CD4-positive, alpha-beta T cell treated with Interleukin-15 for 1 hour (primary cell): ENCODE measurements around the gene ASXL1.
A peak's percentile ranks its signal among the peaks of the same experiment; 100 is the strongest.
"Not testable (repeated sequence)": the region's sequence is repeated elsewhere in the genome, so short reads cannot be mapped to it uniquely, and the experiment has no call there.

Source experiments
- DNase-seq: peaks from one replicate; pipeline ENCODE4 v3.0.0-alpha.2; 2020

ASXL1 gene

GRCh38 chr20:32337937-32338661 lies 20.0 kb upstream of the ASXL1 start:
- DNase-seq = no peak

DNA sequence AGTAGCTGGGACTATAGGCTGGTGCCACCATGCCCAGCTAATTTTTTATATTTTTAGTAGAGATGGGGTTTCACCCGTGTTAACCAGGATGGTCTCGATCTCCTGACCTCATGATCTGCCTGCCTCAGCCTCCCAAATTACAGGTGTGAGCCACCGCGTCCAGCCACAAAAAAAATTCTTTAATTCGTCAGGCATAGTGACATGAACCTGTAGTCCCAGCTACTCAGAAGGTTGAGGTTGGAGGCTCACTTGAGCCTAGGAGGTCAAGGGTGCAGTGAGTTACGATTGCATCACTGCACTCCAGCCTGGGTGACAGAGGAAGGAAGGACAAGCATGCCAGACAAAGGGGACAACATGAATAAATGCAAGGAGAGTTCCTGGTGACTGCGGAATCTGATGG lies 19.5 kb upstream of the ASXL1 start:
- no peak for DNase-seq

- DNase-seq = no peak
Observed at GRCh38 chr20:32339116-32339515, 19.0 kb upstream of the ASXL1 start.

DNA sequence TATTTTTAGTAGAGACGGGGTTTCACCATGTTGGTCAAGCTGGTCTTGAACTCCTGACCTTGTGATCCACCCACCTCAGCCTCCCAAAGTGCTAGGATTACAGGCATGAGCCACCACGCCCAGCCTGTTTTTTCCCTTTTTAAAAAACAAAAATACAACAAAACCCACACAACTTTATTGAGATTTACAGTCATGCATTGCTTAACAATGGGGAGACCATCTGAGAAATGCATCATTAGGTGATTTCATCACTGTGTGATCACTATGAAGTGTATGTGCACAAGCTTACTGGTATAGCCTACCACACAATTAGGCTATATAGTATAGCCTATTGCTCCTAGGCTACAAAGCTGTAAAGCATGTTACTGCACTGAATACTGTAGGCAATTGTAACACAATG lies 17.1 kb upstream of the ASXL1 start:
- DNase-seq = not testable (repeated sequence)

DNA sequence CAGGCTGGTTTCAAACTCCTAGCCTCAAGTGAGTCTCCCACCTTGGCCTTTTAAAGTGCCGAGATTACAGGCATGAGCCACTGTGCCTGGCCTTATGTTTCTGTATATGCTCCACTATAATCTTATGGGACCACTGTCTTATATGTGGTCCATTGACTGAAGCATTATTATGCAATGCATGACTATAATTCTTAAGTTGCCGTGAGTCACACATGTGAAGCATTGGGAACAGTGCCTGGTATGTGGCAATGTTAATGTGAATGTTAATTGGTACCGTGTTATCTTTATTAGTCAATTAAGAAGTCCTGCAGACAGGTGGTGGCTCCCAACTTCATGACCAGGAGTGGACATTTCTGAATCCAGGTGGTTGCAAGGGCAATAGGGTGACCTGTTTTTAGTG lies 14.7 kb upstream of the ASXL1 start:
- no peak for DNase-seq

DNA sequence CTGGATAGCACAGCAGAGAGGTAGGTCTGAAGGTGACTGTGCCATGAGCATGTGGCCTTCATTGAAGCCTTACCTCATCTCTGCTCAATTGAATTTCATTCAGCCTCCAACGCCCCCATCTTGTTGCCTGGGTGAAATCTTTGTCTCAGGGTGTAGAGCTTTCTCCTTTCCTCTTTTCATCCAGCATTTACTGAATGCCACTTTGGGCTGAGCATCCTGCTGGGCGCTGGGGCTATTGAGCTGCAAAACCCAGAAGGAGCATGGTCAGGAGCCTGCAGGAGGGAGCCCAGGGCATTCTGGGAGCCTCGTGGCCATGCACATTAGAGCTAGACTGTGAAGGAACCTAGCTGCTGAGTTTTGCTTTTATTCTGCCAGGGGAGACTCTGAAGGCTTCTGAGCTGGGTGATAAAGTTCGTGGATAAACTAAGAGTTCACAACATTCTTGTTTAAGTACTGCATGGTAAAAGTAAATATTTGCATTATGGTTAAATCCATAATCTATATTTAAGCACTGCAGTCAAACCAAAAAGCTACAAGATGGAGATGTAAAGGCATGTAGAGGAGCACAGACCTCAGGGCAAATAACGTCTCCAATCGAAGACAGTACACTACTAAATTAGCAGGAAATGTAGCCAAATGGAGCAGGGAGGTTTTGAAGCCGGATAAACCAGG lies 13.2 kb upstream of the ASXL1 start:
- DNase-seq = no peak

- no peak for DNase-seq
Observed at GRCh38 chr20:32348207-32348606, 9.9 kb upstream of the ASXL1 start.

DNA sequence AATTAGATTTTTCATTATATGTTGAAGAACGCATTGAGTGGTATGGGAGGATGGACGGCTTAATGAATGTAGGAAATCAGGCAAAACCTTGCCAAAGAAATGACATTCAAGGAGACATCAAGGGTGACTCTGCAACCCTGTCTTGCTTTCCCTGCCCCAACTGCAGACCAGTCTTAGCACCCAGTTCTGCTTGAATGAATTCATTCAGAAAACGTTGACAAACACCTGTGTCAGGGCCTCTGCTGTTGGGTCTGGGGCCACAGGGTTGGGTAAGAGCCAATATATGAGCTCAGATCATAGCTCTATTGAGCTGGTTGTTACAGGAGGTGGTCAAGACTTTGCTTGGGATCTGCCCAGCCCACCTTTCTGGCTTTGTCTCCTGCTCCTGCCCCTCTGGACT lies 7.7 kb upstream of the ASXL1 start:
- no peak for DNase-seq

DNA sequence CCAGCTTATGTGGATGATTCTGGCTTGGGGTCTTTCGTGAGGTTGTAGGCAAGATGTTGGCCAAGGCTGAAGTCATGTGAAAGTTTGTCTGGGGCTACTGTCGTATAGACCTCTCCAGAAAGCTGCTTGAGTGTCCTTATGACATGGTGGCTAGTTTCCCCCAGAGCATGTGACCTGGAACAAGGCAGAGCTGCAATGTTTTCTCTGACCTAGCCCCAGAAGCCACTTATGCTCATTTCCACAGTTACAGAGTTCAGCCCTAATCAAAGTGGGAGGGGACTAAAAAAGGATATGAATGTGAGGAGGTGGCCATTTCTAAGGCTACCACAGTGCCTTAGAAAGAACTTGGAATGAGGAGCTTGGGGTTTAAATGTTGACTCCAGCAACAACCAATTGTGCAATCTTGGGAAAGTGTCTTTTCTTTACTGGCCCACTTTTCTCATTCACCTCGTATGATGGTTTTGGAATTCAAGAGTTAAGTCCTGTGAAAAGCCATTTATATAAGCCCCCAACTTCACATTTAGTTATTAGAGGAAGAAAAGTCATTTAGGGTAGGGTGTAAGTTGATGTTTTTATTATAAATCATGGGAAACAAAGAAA lies 5.9 kb upstream of the ASXL1 start:
- no peak for DNase-seq

DNA sequence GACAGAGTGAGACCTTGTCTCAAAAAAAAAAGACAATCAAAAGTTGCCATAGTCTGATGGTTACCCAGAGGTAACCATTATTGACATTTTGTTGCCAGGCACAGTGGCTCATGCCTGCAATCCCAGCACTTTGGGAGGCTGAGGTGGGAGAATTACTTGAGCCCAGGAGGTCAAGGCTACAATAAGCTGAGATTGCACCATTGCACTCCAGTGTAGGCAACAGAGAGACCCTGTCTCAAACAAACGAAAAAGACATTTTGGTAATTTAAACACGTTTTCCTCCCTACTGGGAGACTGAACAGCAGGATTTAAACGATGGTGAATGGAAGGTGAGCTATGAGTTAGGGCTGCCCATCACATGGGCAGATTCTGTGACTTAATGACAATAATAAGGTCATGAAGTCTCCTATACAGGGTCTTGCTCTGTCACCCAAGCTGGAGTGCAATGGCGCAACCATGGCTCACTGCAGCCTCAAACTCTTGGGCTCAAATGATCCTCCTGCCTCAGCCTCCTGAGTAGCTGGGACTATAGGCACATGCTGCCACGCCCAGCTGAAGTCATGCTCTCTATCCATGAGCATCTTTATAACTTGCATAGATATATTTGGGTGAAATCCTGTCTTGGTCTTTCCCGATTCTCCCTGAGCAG lies 4.2 kb upstream of the ASXL1 start:
- no peak for DNase-seq

- DNase-seq = no peak
Observed at GRCh38 chr20:32354592-32355416, 3.3 kb upstream of the ASXL1 start.

DNA sequence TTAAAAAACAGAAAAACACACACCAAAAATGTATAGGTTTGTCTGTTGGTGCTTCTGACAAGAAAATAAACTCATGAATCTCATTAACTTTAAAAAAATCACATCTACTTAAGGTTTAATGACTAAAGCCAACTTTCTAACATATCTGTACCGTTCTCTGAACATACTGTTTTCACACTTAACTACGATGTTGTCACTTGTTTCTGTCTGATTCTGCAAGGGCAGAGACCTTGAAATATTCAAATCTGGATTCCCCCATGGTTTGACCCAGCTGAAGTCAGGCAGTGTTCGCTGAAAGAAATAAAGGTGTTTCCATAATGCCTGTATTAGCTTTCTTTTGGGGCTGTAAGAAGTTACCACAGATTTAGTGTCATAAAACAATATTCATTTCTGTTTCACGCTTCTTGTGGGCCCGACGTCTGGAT lies 2.7 kb upstream of the ASXL1 start:
- DNase-seq = no peak

DNA sequence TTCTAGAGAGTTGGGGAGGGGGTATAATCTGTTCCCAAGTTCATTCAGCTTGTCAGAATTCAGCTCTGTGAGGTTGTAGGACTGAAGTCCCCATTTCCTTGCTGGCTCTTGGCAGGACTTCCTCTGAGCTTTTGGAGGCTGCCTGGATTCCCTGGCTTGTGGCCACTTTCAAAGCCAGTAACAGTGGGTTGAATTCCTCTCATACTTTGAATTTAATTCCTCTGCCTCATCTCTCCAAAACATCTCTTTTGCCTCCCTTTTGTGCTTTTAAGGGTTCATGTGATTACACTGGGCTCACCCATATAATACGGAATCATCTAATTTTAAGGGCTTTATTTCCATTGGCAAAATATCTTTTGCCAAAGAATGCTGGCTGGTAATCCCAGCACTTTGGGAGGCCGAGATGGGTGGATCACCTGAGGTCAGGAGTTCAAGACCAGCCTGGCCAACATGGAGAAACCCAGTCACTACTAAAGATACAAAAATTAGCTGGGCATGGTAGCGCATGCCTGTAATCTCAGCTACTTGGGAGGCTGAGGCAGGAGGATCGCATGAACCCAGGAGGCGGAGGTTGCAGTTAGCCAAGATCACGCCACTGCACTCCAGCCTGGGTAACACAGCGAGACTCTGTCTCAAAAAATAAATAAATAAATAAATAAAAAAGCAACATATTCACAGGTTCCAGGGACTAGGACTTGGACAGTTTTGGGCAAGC lies 2.1 kb upstream of the ASXL1 start:
- not testable (repeated sequence) for DNase-seq

DNA sequence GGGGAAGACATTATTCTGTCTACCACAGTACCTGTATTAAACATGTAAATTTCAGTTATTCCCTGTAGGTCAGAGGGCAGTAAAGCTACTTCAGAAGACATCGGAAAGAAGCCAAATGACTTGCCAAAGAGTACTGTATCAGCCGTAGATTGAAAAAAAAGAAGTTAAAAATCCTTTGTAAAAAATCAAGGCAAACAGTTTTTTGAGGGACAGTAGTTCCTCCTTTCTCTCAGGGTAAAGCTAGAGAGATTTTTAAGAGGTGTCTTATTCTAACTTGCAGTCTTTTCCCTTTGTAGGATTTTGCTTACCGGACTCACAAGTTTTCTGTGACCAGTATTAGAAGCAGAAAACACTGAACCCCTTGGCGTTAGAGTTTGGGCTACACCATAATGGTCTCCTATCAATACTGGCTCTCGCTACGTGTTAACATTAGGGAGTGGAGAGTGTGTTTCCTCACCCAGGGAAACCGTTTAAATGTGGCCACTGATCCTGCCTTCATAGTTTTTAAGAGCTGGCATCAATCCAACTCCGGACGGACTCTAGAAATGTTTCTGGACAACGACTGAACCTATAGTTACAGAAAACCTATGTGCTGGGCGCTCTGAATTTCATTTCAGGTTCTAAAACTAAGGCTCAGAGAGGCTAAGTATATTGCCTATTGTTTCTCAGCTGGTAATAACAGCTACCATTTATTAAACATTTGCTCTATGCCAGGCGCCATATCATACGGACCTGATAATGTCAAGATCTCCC lies 1.3 kb upstream of the ASXL1 start:
- DNase-seq = no peak

DNA sequence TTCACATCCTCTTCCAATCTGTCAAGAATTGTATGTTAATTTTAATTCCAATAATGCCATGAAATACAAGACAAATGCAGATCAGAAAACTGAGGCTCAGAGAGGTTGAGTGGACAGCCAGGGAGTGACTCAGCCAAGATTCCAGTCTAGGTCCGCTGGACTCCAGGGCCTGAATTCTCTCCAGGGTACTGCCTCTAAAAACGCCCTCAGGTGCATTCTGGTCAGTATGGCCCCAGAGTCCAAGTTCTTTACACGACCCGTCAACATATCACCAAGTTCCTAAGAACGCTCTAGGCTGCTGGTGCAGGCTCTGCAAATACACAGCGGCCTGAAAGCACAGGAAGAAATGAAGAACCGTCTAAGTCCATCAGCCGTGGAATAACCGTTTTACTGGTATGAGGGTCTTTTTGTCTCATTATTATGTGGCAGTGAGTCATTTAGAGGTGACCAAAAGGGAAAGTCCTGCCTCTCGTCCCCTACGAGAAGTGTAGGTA lies 709 bp upstream of the ASXL1 start:
- no peak for DNase-seq

GRCh38 chr20:32358632-32358882 lies 426 bp downstream of the ASXL1 start:
- DNase-seq = no peak

DNA sequence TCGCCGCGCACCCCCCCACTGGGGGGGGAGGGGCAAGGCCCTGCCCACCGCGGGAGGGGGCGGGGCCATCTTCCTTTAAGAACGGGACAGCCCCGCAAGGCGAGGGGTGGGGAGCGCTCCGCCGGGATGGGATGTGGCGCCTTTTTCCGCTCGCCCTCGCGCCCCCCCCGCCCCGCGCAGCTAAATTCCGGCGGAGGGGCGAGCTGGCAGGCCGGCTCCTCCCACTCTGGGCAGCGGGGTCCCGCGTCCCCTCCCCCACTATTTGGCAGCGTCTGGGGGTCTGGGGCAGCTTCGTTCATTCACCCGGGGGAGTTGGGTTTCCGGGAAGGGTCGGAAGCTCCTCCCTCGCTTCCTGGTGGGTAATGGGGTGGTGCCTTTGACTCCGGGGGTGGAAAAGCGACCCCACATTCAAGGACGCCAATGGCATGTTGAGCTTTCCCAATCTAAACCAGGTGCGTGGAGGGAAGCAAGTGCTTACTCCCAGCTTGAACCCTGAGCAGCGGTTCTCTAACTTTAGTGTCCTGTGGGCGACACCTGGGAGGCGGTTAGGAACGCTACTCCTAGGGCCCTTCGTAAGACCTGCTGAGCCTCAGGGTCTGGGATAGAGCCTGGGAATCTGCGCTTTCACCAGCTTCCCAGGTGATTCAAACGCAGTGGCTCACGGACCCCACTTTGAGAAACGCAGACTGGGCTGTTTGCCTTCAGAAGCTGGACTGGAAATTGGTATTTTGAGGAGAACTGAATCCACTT lies 927 bp downstream of the ASXL1 start:
- DNase-seq = peak; percentile 69

DNA sequence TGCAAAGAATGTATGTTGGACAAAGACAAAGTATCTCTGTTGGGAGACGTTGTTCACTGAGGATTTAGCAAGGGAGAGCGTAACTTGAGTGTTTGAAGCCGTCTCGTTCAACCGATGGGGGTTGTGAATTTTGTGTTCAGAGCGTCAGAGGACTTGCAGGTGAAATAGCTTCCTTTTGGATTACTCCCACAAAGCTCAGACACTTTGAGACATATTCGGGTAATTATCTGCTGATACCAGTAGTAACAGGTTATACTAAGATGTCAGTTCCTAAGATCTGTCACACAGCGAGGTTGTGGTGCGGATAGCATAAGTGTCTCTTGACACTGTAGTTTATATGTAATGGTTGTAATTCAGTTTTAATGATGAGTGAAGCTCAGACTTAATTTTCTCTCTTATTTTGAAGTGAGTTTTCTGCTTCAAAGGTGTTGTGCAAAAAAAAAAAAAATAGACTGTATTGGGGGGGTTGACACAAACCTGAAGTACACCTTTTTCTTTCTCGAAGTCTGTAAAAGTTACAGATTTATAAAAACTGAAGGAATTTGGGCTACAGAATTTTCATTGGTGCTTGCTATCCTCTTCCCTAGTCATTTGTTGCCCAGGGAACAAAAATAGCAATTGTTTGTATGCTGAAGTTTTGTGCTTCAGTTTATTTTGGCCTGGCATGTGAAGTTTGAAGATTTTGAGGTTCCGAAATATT lies 1.7 kb downstream of the ASXL1 start:
- DNase-seq = no peak

DNA sequence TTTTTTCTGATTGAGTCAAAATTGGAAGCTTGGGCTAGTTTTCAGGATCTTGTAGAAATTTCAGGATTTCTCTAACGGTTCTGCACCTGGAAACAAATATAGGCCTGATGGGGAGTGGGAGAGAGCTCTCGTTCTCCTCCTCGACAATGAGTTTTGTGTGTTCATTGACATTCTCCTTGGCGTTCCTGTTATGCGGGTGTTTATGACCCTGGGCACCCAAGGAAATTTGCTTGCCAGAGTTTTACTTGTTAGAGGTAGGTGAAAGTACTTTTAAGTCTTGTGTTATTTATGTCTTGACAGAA lies 2.2 kb downstream of the ASXL1 start:
- DNase-seq = no peak

DNA sequence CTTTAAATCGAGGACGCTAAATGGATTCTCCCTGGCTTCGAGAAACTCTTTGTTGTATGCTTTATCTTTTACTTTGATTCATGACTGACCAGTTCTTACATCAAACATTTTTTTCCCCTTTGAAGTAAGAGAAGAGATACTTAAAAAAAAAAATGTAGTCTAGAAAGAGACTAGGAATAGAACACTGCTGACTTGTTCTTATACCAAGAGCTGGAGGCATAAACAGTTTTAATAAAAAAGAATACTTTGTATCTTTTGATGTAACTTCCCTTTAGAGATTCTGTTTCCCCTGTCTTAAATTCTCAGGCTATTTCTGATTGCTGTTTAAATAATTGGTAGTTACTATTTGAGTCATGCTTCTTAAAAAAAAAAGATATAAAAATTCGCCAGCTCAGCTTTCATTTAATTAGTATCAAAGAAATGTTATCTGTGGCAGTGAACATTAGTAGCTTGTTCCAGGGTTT lies 4.8 kb downstream of the ASXL1 start:
- no peak for DNase-seq
